HG03103 (cell line): ENCODE measurements around the gene MPZ.

Source experiments
- ATAC-seq: cut with Tn5 transposase; IDR thresholded peaks from one replicate; pipeline ENCODE4 v1.9.1; 2021; ENCODE audit warnings: low read depth; ENCODE audit not compliant: unreplicated experiment

MPZ gene

DNA sequence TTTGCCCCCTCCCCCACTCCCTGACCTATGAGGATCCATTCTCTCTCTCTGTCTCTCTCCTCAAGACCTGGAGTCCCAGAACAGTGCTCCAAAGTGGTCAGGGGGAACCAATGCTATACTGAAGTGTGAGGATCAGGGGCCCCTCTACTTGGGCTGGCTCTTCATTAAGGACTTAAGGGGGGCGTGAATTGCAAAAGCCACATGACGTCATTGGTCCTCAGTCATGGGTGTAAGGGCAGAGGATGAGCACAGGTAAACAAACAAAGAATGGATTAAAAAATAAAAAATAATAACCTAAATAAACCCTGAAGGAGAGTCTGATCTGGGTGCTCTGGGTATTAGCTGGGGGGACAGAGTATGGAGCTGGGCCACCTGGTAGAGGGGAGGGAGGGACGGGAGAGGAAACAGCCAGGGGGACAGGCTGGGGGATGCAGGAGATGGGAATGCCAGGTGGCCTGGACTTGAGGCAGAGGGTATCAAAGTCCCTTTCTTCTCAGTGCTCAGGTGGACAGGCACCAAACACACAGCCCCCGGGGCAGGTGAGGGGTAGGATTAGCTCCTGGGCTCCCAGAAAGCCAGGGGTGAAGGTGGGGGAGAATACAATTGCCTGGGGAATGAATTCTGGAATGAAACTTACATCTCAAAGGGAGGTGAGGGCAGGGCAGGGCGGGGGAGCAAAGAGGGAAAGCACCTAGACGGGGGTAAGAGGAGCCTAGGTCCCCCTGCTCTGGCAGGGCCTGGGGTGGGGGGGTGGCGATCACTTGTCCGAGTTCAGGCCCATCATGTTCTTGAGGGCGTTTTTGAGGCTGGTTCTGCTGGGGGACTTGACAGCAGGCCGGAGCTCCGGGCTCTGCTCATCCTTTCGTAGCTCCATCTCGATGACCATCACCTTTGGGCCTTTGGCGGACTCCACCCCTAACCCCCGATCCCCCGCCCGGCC, 4.6 kb downstream of the MPZ start:
- no peak for ATAC-seq

DNA sequence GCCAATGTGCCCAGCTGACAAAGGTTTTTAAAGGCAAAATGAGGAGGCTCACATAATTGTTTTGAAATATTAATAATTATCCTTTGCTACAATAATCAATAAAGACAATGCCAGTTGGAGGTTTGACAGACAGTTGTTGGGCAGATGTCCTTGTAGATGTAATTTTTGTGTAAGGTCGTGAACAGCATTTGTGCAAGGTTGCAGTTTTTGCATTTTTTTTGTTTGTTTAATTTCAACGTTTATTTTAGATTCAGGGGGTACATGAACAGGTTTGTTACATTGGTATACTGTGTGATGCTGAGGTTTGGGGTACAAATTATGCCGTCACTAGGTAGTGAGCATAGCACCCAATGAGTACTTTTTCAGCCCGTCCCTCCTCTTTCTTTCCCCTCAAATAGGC, 9.3 kb downstream of the MPZ start:
- ATAC-seq: no peak

DNA sequence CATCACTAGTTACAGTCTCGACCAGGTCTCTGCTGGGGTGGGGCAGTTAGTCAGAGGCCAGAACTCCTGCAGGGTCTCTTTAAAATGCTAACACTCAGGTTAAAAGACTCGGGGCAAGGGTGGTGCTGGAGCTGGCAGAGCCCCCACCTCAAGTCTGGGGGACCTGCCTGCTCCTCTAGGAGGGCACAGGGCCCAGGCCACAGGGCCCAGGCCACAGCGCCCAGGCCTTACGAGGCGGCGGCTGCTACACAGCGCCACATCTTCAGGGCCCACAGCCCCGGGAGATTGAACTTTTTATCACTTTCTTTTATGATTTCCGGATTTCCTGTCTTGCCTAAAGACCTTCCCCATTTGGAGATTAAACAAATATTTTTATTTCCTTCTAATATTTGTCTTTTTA, 10.4 kb downstream of the MPZ start:
- ATAC-seq: no peak

DNA sequence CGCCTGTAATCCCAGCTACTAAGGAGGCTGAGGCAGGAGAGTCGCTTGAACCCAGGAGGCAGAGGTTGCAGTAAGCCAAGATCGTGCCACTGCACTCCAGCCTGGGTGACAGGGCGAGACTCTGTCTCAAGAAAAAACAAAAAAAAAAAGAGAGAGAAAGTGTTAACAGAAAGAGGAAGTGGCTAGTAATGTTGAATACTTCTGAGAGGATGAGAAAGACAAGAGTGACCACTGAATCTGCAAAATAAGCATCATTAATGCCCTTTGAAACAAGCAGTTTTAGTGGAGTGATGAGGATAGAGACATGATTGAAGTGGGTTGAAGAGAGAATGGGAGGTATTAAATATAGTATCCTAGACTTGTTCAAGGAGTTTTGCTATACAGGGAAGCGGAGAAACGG, 11.7 kb downstream of the MPZ start:
- ATAC-seq: no peak

DNA sequence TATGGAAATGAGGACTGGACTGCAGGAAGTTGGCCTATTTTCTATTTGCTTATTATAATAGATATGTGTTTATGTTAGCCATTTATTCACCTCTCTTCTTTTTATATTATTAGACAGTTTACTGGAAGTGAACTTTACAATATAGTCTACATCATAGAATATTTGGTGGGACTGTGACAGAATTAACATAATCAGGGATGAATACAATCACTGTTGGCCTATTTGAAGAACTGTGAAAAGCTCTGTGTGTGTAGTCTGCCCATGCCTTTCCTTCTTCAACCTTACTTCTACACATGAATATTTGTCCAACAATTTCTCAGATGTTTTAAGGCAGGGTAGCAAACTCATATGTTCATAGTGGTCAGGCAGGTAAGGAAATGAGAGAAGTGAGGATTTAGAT, 12.4 kb downstream of the MPZ start:
- no peak for ATAC-seq

DNA sequence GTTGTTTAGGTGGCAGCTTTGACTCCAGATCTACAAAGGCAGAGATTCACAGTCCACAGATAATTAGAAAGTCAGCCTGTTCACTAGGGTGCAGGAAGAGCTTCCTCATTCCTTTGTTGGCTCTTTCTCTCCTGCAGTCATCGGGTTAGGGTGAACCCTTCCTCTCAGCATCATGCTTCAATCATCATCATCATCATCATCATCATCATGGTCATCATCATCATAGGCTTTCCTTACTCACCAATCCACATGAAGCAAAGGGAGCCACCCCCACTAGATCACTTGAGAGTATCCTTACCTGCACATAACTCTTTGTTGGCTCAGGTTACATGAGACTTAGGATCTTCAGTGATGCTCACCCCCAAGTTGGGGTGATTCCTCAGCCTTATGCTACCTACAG, 19.0 kb downstream of the MPZ start:
- ATAC-seq: no peak

DNA sequence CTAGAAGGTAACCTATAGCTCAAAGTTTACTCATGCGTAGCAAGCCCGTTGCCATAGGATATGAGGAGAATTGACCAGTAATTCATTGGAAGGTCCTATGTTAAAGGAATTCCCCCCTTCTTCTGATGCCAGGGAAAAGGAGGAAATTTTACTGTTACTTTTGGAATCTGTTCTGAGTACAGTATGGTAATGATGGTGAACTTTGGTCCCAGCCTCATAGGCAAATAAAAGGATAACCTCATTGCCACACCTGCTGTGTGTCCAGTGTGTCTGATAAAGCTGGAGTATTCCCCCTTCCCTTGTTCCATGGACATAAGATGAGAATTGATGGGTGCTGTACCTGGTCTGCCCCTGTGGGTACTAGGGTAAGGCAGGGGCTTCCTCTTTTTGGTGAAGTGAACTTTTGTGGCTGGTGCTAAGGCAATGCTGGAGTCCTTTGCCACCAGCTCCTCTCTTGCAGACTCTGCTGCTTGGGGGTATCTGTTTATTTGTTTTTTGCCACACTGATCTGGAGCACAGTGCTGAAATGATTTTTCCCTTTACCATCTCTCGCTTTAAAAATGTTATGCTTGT, 22.2 kb downstream of the MPZ start:
- ATAC-seq: no peak

DNA sequence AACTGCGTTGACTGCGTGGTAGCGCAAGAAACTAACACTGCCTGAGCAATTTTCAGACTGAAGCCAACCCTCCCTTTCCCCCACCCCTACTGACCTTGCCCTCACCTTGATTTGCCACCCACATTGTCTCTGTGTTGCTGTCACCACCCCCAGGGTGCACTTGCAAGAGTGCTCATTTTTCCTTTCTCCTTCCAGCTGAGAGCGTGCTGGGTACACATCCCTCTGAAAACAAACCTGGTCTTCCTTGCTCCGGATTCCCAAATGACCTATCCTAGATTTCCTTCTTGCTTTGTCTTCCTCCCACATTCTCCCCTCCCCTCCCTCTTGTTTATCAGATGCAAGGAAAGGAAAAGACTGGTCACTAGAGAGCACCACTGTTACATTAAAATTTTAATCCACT, 24.2 kb downstream of the MPZ start:
- no peak for ATAC-seq

DNA sequence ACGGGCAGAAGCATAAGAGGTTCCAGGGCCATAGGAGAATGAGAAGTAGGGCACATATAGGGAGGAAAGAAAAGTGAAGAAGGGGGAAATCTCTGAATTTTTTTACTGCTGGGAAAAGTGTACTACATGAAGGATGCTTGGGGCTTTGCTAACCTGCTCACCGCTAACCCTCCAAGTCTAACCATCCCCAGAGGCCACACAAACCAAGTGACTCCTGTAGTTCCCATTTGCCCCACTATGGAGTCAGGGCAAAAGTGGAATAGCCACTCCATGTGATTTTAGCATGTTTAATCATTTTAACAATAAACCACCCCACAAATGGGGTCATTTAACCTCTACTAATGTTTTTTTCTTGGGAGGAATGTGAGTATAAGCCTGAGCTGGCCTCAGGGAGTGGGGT, 24.7 kb downstream of the MPZ start:
- no peak for ATAC-seq

DNA sequence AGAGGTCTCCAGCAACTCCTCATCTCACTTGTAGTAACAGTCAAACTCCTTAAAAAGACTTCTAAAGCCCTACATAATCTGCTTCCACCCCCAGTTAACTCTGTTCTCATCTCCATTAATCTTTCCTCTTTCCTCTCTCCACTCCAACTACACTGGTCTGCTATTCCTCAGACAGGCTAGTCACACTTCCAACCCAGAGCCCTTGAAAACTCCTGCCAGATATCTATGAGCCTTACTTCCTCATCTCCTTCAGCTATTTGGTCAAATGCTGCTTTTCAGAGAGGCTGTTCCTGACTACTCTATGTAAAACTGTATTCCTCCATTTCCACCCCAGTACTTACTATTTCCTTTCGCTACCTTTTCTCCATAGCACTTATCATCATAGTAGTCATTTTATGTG, 26.8 kb downstream of the MPZ start:
- ATAC-seq: no peak

DNA sequence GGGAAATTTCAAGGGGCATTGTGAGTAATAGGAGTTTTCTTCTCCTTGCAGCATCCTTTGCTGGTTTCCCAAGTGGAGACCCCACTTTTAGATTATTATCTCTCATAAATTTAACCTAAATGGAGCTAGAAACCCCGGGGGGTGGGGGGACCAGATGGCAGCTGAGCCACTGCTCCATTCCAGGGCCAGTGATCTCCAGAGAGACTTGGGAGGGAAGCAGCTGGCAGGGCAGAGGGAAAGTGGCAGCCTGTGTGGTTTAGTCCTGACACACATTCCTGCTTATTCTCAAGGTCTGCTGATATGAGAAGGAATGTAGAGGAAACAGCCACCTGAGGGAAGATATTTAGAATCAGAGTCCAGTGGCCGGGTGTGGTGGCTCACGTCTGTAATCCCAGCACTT, 34.9 kb downstream of the MPZ start:
- ATAC-seq: no peak

DNA sequence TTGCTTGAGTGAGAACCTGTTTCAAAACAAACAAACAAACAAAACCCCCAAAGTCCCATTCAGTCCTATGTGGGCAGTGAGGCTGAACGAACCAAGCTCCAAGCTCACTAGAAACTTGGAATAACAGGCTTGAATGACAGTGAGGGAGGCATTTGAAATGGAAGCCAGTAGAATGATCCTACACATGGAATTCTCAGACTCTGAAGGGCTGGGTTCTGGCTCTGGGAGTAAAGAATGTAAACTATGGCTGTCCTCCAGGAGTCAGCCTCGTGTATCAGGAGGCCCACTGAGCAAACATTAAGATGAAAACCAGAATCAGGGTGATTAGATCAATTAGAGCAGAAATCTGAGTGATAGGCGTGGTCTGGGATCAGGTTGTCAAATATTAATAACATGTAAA, 36.4 kb downstream of the MPZ start:
- ATAC-seq: no peak

DNA sequence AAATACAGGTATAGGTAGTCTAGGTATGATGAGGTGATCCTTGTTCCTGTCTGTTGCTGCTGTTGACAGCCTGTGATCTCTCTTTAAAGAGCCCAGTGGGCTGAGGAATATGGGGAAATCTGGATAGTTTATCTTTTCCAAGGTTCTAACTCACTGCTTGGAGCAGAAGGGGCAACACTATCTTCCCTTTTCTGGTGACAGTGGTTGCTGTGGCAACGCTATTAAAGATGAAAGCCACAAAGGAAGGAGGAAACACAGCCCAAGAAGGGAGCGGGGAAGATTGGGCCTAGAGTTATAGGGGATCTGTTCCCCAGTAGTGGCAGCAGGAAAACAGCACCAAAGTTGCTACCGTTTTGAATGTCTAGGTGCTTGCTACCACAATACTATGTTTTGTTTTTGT, 42.4 kb downstream of the MPZ start:
- ATAC-seq: no peak

DNA sequence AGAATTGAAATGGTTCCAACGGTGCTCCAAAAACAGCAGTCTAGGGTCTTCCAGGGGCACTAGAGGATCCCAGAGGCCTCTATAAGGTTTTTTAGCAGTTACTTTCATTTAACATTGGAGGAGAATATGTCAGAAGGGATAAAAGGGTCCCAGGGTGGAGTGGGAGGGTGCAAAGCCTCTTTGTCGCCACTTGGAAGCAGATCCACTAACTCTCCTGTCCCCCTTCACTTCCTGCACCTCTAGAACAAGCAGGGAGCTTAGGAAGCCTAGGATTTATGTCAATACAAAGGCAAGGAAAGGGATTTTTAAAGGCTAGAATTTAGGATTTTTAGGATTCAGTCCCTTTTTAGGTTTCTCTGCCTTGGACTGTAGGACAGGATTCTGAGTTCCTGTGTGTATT, 42.9 kb downstream of the MPZ start:
- ATAC-seq: no peak

DNA sequence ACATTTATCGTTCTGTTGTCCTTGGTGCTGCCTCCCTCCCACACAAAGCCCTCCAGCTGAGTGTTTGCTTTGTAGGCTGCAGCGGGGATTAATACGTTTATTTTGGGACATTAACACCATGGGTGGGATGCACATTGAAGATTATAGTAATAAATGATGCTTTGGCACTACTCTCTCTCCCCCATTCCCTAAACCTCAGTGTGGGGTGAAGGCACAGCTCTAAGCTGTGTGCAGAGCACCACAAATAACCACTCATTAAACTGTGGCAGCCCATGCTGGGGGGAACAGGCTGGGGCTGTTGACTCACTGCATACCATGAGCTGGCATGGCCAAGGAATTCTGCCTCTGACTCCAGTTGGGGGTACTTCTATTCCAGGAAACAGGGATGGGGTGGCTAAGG, 43.6 kb downstream of the MPZ start:
- ATAC-seq: no peak

DNA sequence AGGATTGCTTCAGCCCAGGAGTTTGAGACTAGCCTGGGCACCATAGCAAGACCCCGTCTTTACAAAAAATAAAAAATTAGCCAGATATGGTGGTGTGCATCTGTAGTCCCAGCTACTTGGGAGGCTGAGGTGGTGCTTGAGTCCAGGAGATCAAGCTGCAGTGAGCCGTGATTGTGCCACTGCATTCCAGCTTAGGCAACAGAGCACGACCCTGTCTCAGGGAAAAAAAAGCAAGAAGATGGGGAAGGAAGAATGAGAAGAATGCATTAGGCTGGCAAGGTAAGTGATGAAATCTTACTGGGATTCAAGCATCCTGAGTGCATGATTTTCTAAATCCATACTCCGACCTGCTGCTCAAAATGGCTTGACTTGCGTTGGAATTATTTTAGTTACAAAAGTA, 44.5 kb downstream of the MPZ start:
- no peak for ATAC-seq

DNA sequence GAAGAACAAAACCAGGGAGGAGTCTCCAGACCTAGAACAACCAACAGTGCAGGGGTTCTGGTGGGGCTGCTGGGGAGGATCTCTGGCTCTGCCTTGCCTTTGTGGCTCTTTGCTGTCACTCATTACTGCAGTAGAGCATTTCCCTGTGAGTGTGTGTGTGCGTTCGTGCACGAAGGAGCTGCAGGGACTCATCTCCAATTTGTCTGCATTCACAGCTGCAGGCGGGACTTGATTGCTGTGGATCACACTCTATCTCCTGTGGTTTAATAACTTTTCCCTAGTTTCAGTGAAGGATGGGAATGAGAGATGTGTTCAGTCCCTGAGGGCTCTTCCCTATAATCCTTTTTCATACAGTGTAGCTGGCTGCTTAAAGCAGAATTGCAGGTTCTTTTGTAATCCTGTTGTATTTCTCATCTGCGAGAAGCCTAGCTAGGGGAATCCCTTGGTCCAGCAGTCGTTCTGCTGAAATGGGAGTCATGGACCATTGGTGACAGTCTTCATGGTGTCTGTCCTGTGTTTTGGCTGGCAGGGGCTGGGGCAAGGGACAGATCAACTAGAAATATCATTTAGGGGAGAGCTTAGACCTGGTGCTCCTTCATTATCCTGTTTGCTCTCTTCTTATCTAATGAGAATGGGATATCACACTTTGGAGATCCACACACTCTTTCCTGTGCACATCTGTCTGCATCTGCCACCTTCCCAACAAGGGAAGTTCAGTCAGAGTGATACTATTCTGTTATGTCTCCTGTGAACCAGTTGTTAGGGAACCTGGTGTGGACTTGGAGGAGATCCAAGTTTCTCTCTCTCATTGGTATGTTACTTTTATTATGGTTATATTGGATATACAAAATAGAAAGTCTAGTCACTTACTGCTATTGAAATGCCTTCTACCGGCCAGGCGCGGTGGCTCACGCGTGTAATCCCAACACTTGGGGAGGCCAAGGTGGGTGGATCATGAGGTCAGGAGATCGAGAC, 48.2 kb downstream of the MPZ start:
- ATAC-seq: no peak

DNA sequence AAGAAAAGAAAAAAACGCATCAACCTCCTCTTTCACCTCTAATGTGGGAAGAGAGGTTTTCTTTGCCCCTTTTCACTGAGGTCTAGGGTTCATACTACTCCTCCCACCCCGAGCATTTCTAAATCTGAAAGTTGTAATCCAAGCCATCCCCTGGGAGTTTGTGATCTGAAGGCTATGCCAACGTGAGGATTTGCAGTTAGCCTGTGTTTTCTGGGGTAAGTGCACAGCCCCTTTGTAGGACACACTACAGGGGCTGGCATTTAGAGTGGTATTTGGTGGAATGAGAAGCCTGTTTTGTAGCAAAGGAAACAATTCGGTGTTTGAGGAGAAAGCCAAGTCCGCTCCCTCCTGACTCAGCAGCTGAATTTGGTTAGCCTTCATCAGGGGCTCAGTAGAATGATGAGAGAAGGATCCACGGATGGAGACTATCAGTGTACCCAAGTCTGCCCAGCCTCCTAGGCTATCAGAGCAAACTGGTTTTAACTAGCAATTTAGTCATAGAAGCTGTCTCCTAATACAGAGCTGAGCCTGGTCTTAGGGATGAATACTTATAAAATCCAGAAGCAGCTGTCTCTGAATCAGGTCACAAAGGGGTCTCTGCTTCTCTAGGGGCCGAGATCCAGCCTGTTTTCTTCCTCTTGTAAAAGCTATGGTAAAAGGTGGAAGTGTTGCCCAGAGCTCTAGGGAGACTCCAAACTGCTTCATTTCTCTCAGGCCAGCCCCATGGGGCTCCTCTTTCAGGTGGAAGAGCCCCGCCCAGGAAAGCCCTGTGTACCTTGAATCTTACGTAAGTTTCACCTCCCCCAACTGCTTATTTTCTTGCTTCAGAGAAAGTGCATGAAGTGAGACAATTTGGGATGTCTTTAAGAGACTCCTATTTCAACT, 49.1 kb downstream of the MPZ start:
- no peak for ATAC-seq

DNA sequence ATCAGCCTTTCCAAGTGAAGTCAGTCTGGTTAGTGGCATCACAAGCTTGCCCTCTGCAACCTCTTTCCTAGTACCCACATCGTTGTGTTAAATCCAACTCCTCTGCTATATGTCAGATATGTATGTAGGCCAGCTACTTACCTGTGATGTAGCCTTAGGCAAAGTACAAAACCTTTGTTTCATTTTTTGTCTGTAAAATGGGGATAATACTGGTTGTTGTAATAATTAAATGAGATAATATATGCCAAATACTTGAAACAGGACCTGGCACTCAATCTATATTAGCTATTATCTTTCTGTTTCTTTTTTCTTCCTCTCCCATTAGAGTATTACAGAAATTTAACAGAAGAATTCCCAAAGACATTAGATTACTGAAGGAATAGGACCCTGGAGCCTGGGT, 50.0 kb downstream of the MPZ start:
- no peak for ATAC-seq

DNA sequence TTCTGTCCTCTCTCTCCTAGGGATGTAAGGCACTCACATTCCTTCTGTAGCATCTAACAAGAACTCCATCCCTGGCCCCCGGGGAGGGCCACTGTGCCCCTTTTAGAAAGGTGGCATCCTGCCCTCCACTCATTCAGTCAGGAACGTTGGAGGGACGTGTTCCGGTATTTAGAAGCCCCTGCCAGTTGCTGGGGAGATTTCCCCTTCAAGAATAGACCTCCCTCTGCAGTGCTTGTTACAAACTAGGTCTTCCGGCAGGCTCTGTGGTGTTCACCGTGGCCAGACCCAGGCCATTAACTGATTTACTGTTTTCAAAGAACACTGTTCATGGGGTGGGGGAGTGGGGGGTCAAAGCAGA, 50.4 kb downstream of the MPZ start:
- no peak for ATAC-seq
